Measurements from ENCODE around the gene ANKRD20A1. TPM values are rescaled to one million over a fixed set of nuclear protein-coding genes. Genes with fewer than 3 reads are reported as not detected.
"Not testable (repeated sequence)": the region's sequence is repeated elsewhere in the genome, so short reads cannot be mapped to it uniquely, and the experiment has no call there.

Gene ANKRD20A1
- not detected in 2 replicates for total RNA-seq

DNA sequence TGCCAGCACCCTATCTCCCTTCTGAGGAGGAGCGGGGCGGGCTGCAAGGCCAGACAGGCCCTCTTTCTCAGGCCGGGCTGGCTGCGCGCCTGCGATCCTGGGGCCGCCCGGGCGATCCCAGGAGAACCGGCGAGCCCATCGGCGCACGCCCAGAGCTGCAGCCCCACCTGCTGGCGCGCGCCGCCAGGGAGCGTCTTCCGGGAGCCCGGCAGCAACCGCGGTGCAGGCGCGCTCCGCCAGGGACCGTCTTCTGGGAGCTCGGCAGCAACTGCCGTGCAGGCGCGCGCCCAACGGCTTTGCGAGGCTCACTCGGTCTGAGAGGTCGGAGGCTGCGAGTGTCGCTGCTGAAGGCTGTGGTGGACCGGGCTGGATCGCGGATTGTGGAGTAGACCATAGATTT is at the start of gene ANKRD20A1:
TSS of gene ANKRD20A1 (plus strand) at position 61 of the 400 bp plus-strand sequence. CDS start 496 bp downstream, outside the sequence.
- H3K4me3 ChIP-seq (ENCODE audit: low read depth, low read length): not testable (repeated sequence)

DNA sequence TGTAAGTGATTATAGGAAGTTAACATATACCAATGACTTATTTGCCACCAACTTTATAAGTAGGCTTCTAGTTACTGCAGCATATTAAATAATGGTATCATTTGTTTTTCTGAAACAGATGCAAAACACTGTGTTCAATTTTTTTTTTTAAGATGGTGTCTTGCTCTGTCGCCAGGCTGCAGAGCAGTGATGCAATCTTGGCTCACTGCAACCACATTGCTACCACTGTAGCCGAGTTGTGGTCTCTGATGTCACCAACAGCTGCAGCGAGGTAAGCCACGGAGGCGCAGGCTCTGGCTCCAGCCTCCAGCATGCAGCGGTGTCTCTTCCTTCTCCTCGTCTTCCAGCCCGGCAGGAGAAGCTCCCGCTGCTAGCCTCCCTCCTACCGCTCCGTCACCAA is 26.6 kb upstream of the ANKRD20A1 start:
- not testable (repeated sequence) for H3K4me3 ChIP-seq (ENCODE audit: low read depth, low read length); DNase-seq (ENCODE audit: low read depth)

More for the DNA sequence above, at the start of gene ANKRD20A1:
- DNase-seq (ENCODE audit: low read depth): not testable (repeated sequence)

Small RNA genes lying within 50 kb of the gene (small RNA-seq; reads per million reads assigned to genes)
- not detected for gene RNU6-368P
